ENCODE measurements around the gene CAMK2G.

CAMK2G gene

DNA sequence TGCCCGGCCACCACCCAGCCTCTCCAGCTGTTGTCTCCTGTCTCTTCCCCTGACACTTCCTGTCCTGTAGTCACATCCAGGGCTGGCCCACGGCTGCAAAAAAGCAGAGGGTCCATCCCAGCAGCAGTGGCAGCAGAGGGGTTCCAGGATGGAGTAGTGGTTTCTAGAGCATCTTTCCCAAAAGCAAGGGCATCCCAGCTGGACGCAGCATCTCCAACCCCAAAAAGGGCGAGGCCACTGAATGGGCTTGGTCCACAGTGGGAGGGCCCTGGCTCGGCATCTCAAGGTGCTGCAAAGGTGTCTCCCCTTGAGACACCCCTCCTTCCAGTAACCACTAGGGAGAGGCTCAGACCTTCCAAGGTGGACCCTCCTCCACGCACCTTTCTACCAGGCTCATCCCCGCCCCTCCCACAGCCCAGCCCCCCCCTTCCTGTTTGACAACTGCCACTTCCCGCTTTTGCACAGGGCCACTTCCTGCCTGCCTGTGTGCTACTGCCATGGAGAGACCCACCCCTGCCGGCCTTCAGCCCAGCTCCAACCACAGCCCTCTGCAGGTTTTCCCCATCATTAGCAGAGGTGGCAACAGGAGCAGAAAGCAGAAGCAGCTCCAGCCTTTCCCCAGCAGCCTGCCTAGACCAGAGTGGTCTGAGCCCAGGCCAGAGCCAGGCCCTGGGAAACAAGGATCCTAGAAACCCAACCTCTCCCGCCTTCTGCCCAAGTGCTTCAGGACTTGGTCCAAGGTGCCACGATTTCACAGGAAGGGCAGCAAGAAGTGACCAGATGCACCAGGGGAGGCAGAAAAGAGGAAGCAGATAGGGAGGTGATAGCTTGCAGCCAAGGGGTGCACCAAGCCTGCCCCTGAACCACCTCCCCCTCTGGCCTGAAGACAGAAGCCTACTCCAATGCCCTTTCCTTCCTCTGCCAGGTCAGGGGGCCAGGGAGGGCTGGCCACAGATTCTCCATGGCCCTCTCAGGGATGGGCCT lies 8.6 kb downstream of the CAMK2G start:
- DNase-seq = no peak
- TF ChIP-seq, protein P1, sequence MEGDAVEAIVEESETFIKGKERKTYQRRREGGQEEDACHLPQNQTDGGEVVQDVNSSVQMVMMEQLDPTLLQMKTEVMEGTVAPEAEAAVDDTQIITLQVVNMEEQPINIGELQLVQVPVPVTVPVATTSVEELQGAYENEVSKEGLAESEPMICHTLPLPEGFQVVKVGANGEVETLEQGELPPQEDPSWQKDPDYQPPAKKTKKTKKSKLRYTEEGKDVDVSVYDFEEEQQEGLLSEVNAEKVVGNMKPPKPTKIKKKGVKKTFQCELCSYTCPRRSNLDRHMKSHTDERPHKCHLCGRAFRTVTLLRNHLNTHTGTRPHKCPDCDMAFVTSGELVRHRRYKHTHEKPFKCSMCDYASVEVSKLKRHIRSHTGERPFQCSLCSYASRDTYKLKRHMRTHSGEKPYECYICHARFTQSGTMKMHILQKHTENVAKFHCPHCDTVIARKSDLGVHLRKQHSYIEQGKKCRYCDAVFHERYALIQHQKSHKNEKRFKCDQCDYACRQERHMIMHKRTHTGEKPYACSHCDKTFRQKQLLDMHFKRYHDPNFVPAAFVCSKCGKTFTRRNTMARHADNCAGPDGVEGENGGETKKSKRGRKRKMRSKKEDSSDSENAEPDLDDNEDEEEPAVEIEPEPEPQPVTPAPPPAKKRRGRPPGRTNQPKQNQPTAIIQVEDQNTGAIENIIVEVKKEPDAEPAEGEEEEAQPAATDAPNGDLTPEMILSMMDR (IDR thresholded peaks at IDR 0.05; ENCODE audit: low read depth, low read length, missing control alignments) = no peak
- H3K36me3 ChIP-seq (replicated peaks) = peaks cover 15% of the 10 kb centered on the region

DNA sequence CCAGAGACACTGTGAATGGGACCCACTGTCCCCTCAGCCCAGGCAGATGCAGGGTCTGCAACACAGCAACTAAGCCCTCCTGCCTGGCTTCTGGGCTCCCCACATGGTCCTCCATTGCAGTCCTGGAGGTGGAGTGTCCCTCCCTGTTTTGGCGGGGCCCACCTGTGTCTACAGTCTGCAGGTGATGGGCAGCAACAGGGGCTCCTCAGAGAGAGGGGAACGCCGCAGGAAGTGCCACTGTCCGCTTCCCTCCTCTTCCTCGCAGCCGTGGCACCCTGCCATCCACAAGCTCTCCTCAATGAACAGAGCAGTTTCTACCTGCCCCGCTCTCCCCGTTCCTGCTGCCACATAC lies 9.3 kb downstream of the CAMK2G start:
- TF ChIP-seq, protein P1 (IDR thresholded peaks at IDR 0.05; ENCODE audit: low read depth, low read length, missing control alignments) = no peak
- no peak for DNase-seq
- Histone ChIP-seq H3K27ac (no peak overlapping the region), H3K4me3 (ENCODE audit: low read depth, low read length) (no peak overlapping the region), H3K27me3 (replicated peaks) (no peaks in the 10 kb centered on the region), H3K36me3 (replicated peaks) (peaks cover 18% of the 10 kb centered on the region)
- in situ Hi-C loops (cut with HindIII; ENCODE audit: low pct_ligation_motif_present, low sequenced_read_pairs) = no loop called here

More for the DNA sequence above, 8.6 kb downstream of the CAMK2G start:
- in situ Hi-C loops (cut with HindIII; ENCODE audit: low pct_ligation_motif_present, low sequenced_read_pairs) = no loop called here
- Histone ChIP-seq H3K27ac (no peak overlapping the region), H3K4me3 (ENCODE audit: low read depth, low read length) (no peak overlapping the region), H3K27me3 (replicated peaks) (no peaks in the 10 kb centered on the region)

GRCh38 chr10:73864229-73864628 lies 10.1 kb downstream of the CAMK2G start:
- Histone ChIP-seq H3K4me3 (ENCODE audit: low read depth, low read length) (no peak overlapping the region), H3K27me3 (replicated peaks) (no peaks in the 10 kb centered on the region), H3K27ac (no peak overlapping the region), H3K36me3 (replicated peaks) (peaks cover 18% of the 10 kb centered on the region)
- in situ Hi-C loops (cut with HindIII; ENCODE audit: low pct_ligation_motif_present, low sequenced_read_pairs) = no loop called here
- TF ChIP-seq, protein P1 (IDR thresholded peaks at IDR 0.05; ENCODE audit: low read depth, low read length, missing control alignments) = no peak
- DNase-seq = no peak

GRCh38 chr10:73863039-73863817 lies 11.1 kb downstream of the CAMK2G start:
- in situ Hi-C loops (cut with HindIII; ENCODE audit: low pct_ligation_motif_present, low sequenced_read_pairs) = no loop called here
- no peak overlapping the region for H3K27ac ChIP-seq
- H3K4me3 ChIP-seq (ENCODE audit: low read depth, low read length) = no peak overlapping the region
- TF ChIP-seq, protein P1 (IDR thresholded peaks at IDR 0.05; ENCODE audit: low read depth, low read length, missing control alignments) = no peak
- no peaks in the 10 kb centered on the region for H3K27me3 ChIP-seq (replicated peaks)
- no peak for DNase-seq
- H3K36me3 ChIP-seq (replicated peaks) = peaks cover 10% of the 10 kb centered on the region

GRCh38 chr10:73862011-73862410 lies 12.3 kb downstream of the CAMK2G start:
- in situ Hi-C loops (cut with HindIII; ENCODE audit: low pct_ligation_motif_present, low sequenced_read_pairs) = no loop called here
- TF ChIP-seq, protein P1 (IDR thresholded peaks at IDR 0.05; ENCODE audit: low read depth, low read length, missing control alignments) = no peak
- no peak for DNase-seq
- Histone ChIP-seq H3K36me3 (replicated peaks) (peaks cover 9% of the 10 kb centered on the region), H3K4me3 (ENCODE audit: low read depth, low read length) (no peak overlapping the region), H3K27ac (no peak overlapping the region), H3K27me3 (replicated peaks) (no peaks in the 10 kb centered on the region)

Data from brain microvascular endothelial cell (primary cell).